ENCODE results near the gene ITLN2. TPM values are rescaled to one million over a fixed set of nuclear protein-coding genes. Genes with fewer than 3 reads are reported as not detected.
"Not testable (repeated sequence)": the region's sequence is repeated elsewhere in the genome, so short reads cannot be mapped to it uniquely, and the experiment has no call there.

Gene ITLN2
- total and polyA plus RNA-seq, 8 donors = 0.17 to 1.8 (median 0.82) TPM; not detected in 4

- intact Hi-C loops (cut with DNase I) = no loop called here
- no peak overlapping the region for H3K27ac ChIP-seq
- no peak overlapping the region for H3K4me3 ChIP-seq
- H3K36me3 ChIP-seq = no peaks in the 10 kb centered on the region
- H3K4me1 ChIP-seq = peaks cover 0 to 8% of the 10 kb centered on the region in 2 donors
- ATAC-seq (peak; percentile 27), DNase-seq (no peak)
- TF ChIP-seq CTCF (IDR thresholded peaks at IDR 0.05) = no peak
- H3K27me3 ChIP-seq = no peaks in the 10 kb centered on the region
- H3K9me3 ChIP-seq = no peaks in the 10 kb centered on the region
Observed at GRCh38 chr1:160935527-160936258, 18.9 kb downstream of the ITLN2 start.

GRCh38 chr1:160933305-160933704 is 21.3 kb downstream of the ITLN2 start:
- H3K27ac ChIP-seq; H3K27me3 ChIP-seq; H3K4me1 ChIP-seq; H3K36me3 ChIP-seq; intact Hi-C loops (cut with DNase I); ATAC-seq; H3K9me3 ChIP-seq; DNase-seq; H3K4me3 ChIP-seq: not testable (repeated sequence)

GRCh38 chr1:160925652-160926244 is 28.9 kb downstream of the ITLN2 start:
- TF ChIP-seq CTCF (IDR thresholded peaks at IDR 0.05) = no peak
- intact Hi-C loops (cut with DNase I) = no loop called here
- Histone ChIP-seq H3K27ac (no peak overlapping the region), H3K9me3 (peaks cover 0 to 25% of the 10 kb centered on the region in 2 donors), H3K36me3 (no peaks in the 10 kb centered on the region), H3K4me3 (no peak overlapping the region), H3K27me3 (no peaks in the 10 kb centered on the region), H3K4me1 (no peaks in the 10 kb centered on the region)
- ATAC-seq = peak; percentile 72
- no peak for DNase-seq

GRCh38 chr1:160924791-160925651 is 29.6 kb downstream of the ITLN2 start:
- no peak for TF ChIP-seq CTCF (IDR thresholded peaks at IDR 0.05)
- Histone ChIP-seq H3K9me3 (peaks cover 0 to 25% of the 10 kb centered on the region in 2 donors), H3K27me3 (no peaks in the 10 kb centered on the region), H3K27ac (no peak overlapping the region), H3K36me3 (no peaks in the 10 kb centered on the region), H3K4me3 (no peak overlapping the region), H3K4me1 (no peaks in the 10 kb centered on the region)
- ATAC-seq = peak; percentile 75
- intact Hi-C loops (cut with DNase I) = no loop called here
- peak in 1 of 4 donors; percentile 40 for DNase-seq

GRCh38 chr1:160916666-160917065 is 37.9 kb downstream of the ITLN2 start:
- no peaks in the 10 kb centered on the region for H3K27me3 ChIP-seq
- ATAC-seq (no peak), DNase-seq (no peak)
- no peak overlapping the region for H3K27ac ChIP-seq
- no peaks in the 10 kb centered on the region for H3K4me1 ChIP-seq
- no peak for TF ChIP-seq CTCF (IDR thresholded peaks at IDR 0.05)
- H3K4me3 ChIP-seq = no peak overlapping the region
- intact Hi-C loops (cut with DNase I) = no loop called here
- no peaks in the 10 kb centered on the region for H3K36me3 ChIP-seq
- H3K9me3 ChIP-seq = no peaks in the 10 kb centered on the region

- DNase-seq; intact Hi-C loops (cut with DNase I): not testable (repeated sequence)
- peak; percentile 36 for ATAC-seq
Observed at GRCh38 chr1:160913229-160913628, 41.4 kb downstream of the ITLN2 start.

More at GRCh38 chr1:160913229-160913628, 41.4 kb downstream of the ITLN2 start:
- H3K27me3 ChIP-seq, H3K9me3 ChIP-seq, H3K36me3 ChIP-seq, H3K4me3 ChIP-seq, H3K4me1 ChIP-seq, H3K27ac ChIP-seq: not testable (repeated sequence)
